Myocyte (in vitro differentiated cells): ENCODE results near the gene AFMID. TPM values are rescaled to one million over a fixed set of nuclear protein-coding genes. Genes with fewer than 3 reads are reported as not detected.
"Not testable (repeated sequence)": the region's sequence is repeated elsewhere in the genome, so short reads cannot be mapped to it uniquely, and the experiment has no call there.

ENCODE experiments used
- DNase-seq: peaks from one replicate; pipeline ENCODE4 v3.0.0-alpha.2; 2012; ENCODE audit warnings: low read depth
- total RNA-seq: library from RNA; depleted of rRNA; stranded (reverse); fragments of >200 nt; gene quantifications from 2 replicates; pipeline ENCODE4 v1.2.3, GENCODE V29; 2014

Gene AFMID
- total RNA-seq, 1 donor from 2014 or later = 23.9 TPM

GRCh38 chr17:78252701-78253635 lies 65.8 kb downstream of the AFMID start:
- DNase-seq = no peak

DNA sequence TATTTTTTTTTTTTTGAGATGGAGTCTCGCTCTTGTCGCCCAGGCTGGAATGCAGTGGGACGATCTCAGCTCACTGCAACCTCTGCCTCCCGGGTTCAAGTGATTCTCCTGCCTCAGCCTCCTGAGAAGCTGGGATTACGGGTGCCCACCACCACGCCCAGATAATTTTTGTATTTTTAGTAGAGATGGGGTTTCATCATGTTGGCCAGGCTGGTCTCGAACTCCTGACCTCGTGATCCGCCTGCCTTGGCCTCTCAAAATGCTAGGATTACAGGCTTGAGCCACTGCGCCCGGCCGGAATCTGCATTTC lies 66.4 kb downstream of the AFMID start:
- not testable (repeated sequence) for DNase-seq

GRCh38 chr17:78253946-78254672 lies 66.9 kb downstream of the AFMID start:
- DNase-seq = peak; percentile 87

- no peak for DNase-seq
Observed at GRCh38 chr17:78255029-78255656, 68.0 kb downstream of the AFMID start.

DNA sequence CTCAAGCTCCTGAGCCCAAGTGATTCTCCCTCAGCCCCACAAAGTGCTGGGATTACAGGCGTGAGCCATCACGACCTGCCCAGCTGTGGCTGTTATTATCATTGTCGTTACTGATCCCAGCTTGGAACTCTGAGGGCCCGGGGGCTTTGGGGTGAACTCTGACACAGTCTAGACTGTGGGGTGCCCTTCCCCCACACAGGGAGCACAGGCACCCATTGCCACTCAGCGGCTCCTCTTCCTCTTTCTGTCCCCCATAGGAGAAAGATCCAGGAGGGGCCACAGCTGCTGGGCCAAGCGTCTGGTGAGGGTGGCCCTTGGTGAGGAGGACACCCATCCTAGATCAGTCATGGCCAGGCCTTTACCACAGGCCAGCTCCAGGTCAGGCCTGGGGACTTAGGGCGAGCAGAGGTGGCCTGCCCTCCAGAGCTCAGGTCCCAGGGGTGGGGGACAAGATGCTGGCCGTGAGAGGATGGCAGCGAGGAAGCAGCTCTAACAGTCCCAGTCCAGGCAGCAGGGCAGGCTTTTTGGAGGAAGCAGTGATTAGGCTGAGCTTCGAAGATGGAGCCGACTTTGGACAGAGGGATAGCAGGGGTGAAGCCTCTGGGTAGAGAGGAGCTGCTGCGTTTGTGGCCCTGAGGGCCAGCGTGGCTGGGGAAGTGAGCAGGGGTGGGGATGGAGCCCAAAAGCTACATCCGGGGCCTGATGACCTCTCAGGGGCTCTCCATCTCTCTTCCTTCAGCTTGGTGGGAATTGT lies 69.0 kb downstream of the AFMID start:
- no peak for DNase-seq

DNA sequence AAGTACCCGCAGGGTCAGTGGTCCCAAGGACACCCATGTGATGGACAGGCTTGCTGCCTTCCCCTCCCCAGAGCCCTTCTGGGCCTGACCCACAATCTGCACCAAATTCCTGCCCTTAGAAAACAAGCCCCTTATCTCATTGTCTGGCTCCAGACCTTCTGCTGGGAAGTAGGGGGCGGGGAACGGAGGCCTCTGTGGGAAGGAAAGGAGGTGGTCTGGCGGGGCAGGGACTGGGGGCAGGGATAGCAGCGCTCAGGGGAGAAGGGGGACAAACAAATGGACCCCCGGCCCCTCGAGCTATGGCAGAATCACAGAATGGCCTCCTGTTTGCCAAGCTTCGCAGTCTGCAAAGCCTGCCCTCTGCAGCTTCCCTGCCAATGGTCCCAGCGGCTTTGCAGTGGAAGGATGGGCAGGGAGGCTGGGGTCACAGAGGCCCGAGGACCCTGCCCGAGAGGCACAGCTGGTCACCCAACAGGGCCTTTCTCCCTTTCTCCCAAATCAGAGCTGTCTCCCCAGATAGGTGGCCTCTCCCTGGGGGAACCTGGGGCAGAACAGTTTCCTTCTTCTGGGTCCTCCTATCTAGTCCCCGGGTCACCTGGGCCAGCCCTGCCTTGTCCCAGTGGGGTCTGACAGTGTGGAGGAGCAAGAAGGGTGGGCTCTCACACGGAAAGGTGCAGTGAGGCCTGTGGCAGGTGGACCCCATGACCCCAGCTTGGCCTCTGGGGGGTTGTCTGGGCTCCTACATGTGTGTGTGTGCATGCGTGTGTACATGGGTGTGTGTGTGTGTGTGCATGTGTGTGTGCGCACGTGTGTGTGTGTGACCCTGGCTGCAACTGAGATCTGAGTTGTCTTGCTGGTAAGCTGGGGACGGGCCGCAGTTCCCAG lies 69.8 kb downstream of the AFMID start:
- no peak for DNase-seq

Other genes with a start within 250 kb of the AFMID start
- 3.2 and 5.6 TPM in 2 replicates for gene TNRC6C, start 228.7 kb upstream of the AFMID start, total RNA-seq
- 2.9 and 3.1 TPM in 2 replicates for gene TMC6, start 58.6 kb upstream of the AFMID start, total RNA-seq
- gene TMC8, start 56.6 kb upstream of the AFMID start, total RNA-seq = not detected in 2 replicates
- not detected in 2 replicates for gene C17orf99, start 41.0 kb upstream of the AFMID start, total RNA-seq
- gene SYNGR2, start 18.8 kb upstream of the AFMID start, total RNA-seq = 77.0 and 109 TPM in 2 replicates
- gene TK1, start 310 bp upstream of the AFMID start, total RNA-seq = 3.6 and 4.5 TPM in 2 replicates
- 2.7 and 2.8 TPM in 2 replicates for gene BIRC5, start 26.9 kb downstream of the AFMID start, total RNA-seq
- gene TMEM235, start 44.3 kb downstream of the AFMID start, total RNA-seq = not detected in 2 replicates
- 36.0 and 38.3 TPM in 2 replicates for gene SOCS3, start 172.7 kb downstream of the AFMID start, total RNA-seq
- 37.9 and 53.2 TPM in 2 replicates for gene PGS1, start 191.3 kb downstream of the AFMID start, total RNA-seq